ENCODE results near the gene RPA1.
A peak's percentile ranks its signal among the peaks of the same experiment; 100 is the strongest.
"Not testable (repeated sequence)": the region's sequence is repeated elsewhere in the genome, so short reads cannot be mapped to it uniquely, and the experiment has no call there.

Gene RPA1

GRCh38 chr17:1813088-1813487 lies 16.7 kb upstream of the RPA1 start:
- DNase-seq (ENCODE audit: low read depth in 2 of 2): no peak

- DNase-seq (ENCODE audit: low read depth in 2 of 2): no peak
These were observed 9.1 kb upstream of the RPA1 start for GRCh38 chr17:1820528-1821252.

GRCh38 chr17:1829216-1829591 lies 601 bp upstream of the RPA1 start:
- no peak for DNase-seq (ENCODE audit: low read depth in 2 of 2)

GRCh38 chr17:1830288-1830687 lies 483 bp downstream of the RPA1 start:
- DNase-seq (ENCODE audit: low read depth in 2 of 2): no peak

GRCh38 chr17:1834380-1835149 lies 4.8 kb downstream of the RPA1 start:
- no peak for DNase-seq (ENCODE audit: low read depth in 2 of 2)

GRCh38 chr17:1839516-1839915 lies 9.7 kb downstream of the RPA1 start:
- no peak for DNase-seq (ENCODE audit: low read depth in 2 of 2)

- no peak for DNase-seq (ENCODE audit: low read depth in 2 of 2)
These were observed 14.1 kb downstream of the RPA1 start for GRCh38 chr17:1843947-1844346.

GRCh38 chr17:1847191-1847590 lies 17.4 kb downstream of the RPA1 start:
- no peak for DNase-seq (ENCODE audit: low read depth in 2 of 2)

GRCh38 chr17:1852327-1852726 lies 22.5 kb downstream of the RPA1 start:
- no peak for DNase-seq (ENCODE audit: low read depth in 2 of 2)

- no peak for DNase-seq (ENCODE audit: low read depth in 2 of 2)
These were observed 23.9 kb downstream of the RPA1 start for GRCh38 chr17:1853698-1854097.

- not testable (repeated sequence) for DNase-seq (ENCODE audit: low read depth in 2 of 2)
These were observed 26.7 kb downstream of the RPA1 start for GRCh38 chr17:1856462-1856861.

- DNase-seq (ENCODE audit: low read depth in 2 of 2): no peak
These were observed 31.2 kb downstream of the RPA1 start for GRCh38 chr17:1860978-1861377.

GRCh38 chr17:1861391-1862010 lies 31.7 kb downstream of the RPA1 start:
- DNase-seq (ENCODE audit: low read depth in 2 of 2): no peak

GRCh38 chr17:1865252-1866037 lies 35.6 kb downstream of the RPA1 start:
- DNase-seq (ENCODE audit: low read depth in 2 of 2): peak in 1 of 2 donors; percentile 9

GRCh38 chr17:1867307-1867706 lies 37.5 kb downstream of the RPA1 start:
- no peak for DNase-seq (ENCODE audit: low read depth in 2 of 2)

- DNase-seq (ENCODE audit: low read depth in 2 of 2): no peak
These were observed 38.3 kb downstream of the RPA1 start for GRCh38 chr17:1868090-1868489.

- DNase-seq (ENCODE audit: low read depth in 2 of 2): no peak
These were observed 40.8 kb downstream of the RPA1 start for GRCh38 chr17:1870592-1870991.

- no peak for DNase-seq (ENCODE audit: low read depth in 2 of 2)
These were observed 42.0 kb downstream of the RPA1 start for GRCh38 chr17:1871756-1872155.

- DNase-seq (ENCODE audit: low read depth in 2 of 2): no peak
These were observed 42.4 kb downstream of the RPA1 start for GRCh38 chr17:1872254-1872653.

- DNase-seq (ENCODE audit: low read depth in 2 of 2): no peak
These were observed 43.2 kb downstream of the RPA1 start for GRCh38 chr17:1872976-1873375.

- no peak for DNase-seq (ENCODE audit: low read depth in 2 of 2)
These were observed 43.6 kb downstream of the RPA1 start for GRCh38 chr17:1873418-1873817.

GRCh38 chr17:1875597-1875996 lies 45.8 kb downstream of the RPA1 start:
- DNase-seq (ENCODE audit: low read depth in 2 of 2): no peak
